ENCODE results near the gene SMIM11.
A peak's percentile ranks its signal among the peaks of the same experiment; 100 is the strongest.
"Not testable (repeated sequence)": the region's sequence is repeated elsewhere in the genome, so short reads cannot be mapped to it uniquely, and the experiment has no call there.

SMIM11 gene

DNA sequence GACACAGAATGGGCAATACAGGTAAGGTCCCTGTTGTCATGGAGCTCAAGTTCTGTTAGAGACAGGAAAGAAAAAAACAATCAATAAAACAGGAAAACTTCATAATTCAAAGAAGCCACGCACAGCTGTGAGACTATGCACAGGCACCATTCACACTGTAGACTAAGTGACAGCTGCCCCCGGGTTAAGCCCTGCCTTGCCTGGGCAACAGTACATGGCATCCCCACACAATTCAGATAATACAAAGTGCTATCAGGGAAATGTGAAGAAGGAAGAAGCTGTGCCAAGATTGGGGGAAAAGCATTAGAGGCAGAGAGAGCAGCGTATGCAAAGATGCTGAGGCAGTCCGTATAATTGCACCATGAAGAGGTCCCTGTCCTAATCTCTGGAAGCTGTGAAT lies 20.5 kb upstream of the SMIM11 start:
- DNase-seq (ENCODE audit: low read depth, low spot score): no peak

DNA sequence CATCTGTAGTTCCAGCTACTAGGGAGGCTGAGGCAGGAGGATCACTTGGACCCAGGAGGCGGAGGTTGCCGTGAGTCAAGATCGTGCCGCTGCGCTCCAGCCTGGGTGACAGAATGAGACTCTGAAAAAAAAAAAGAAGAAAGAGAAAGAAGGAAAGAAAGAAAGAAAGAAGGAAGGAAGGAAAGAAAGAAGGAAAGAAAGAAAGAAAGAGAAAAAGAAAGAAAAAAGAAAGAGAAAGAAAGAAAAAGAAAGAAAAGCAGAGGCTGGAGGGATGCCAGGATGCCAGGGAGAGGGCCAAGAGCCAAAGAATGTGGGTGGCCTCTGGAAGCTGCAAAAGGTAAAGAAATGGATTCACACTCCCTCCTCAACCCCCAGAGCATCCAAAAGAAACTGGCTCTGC lies 19.7 kb upstream of the SMIM11 start:
- DNase-seq (ENCODE audit: low read depth, low spot score): no peak

DNA sequence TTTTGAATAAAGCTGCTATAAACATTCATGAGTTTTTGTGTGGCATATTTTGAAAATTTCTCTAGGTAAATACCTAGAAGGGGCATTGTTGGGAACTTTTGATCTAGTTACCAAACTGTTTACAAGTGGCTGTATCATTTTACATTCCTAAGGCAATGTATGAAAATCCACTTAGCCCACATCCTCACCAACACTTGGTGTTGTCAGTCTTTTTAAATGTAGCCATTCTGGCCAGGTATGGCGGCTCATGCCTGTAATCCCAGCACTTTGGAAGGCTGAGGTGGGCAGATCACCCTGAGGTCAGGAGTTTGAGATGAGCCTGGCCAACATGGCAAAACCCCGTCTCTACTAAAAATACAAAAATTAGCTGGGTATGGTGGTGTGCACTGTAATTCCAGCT lies 17.4 kb upstream of the SMIM11 start:
- no peak for DNase-seq (ENCODE audit: low read depth, low spot score)

DNA sequence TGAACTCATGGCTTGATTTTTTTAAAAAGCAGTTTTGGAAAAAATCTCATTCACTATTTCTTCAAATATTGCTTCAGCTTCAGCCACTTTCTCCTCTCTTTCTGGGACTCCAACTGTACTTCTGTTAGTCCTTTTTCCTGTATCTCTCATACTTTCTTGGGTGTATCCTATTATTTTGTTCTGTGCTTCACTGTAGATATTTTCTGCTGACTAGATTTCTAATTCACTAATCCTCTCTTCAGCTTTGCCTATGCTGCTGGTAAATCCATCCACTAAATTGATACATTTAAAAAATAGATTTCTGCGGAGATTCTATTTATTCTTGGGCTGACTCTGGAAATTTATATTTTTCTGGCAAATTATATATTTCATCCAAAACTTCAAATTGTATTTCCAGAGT lies 16.4 kb upstream of the SMIM11 start:
- DNase-seq (ENCODE audit: low read depth, low spot score): no peak

DNA sequence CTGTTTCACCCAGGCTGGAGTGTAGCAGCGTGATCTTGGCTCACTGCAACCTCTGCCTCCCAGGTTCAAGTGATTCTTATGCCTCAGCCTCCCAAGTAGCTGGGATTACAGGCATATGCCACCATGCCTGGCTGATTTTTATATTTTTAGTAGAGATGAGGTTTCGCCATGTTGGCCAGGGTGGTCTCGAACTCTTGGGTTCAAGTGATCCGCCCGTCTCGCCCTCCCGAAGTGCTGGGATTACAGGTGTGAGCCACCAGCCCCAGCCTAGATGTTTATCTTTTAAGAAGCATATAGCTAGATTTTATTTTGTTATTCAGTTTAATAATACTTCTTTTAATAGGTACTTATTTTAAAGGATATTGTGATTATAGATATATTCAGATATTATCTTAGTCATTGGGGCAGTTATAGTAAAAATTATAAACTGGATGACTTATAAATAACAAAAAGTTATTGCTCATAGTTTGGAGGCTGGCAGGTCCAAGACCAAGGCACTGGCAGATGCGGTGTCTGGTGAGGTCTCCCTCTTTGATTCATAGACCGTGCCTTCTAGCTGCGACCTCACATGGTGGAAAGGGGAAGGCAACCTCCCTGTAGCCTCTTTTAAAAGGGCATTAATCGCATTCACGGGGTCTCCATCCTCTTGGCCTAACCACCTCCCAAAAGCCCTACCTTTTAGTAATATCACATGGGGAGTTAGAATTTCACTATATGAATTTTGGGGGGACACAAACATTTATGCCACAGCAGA lies 14.6 kb upstream of the SMIM11 start:
- DNase-seq (ENCODE audit: low read depth, low spot score): no peak

DNA sequence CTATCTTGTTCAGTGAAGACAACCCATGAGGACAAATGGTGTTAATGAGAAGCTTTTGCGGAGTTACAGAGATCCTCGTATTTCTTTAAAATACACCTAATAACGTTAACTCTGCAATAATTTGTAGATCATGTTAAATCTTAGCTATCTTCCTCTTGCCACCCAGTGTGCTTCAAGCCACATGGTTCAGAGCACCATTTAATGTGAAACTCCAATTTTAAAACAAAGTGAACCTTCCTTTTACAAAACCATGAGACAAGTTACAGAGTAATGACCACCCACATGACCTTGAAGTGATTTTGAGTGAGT lies 13.2 kb upstream of the SMIM11 start:
- no peak for DNase-seq (ENCODE audit: low read depth, low spot score)

DNA sequence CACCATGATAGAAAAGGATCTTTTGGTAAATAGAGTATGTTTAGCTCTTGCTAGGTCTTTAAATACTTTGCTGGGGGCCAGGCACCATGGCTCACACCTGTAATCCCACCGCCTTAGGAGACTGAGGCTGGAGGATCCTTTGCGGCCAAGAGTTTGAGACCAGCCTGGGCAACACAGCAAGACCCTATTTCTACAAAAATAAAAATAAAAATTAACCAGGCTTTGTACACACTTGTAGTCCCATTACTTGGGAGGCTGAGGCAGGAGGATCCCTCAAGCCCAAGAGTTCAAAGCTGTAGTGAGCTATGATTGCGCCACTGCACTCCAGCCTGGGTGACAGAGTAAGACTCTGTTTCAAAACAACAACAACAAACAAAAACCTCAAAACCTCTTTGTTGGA lies 12.6 kb upstream of the SMIM11 start:
- no peak for DNase-seq (ENCODE audit: low read depth, low spot score)

DNA sequence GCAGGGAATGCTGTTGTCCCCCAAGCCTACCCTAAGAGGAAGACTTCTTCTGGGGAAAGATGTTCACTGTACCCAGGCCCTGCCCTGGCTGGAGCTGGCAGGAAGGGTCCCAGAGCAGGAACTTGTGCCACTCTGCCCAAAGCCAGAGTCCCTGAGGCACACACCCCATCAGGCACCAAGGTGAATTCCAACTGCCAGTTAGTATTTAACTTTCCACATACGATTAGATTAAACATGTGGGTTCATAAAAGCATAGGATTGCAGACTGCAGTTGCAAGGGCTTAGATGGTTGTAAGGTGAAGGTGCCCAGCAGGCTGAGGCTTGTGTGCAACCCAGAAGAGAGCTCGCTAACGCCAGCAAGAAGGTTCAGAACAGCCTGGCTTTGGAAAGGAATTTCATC lies 11.6 kb upstream of the SMIM11 start, which contains the start of gene KCNE2:
KCNE2 (plus strand) TSS at position 274 of the 400 bp plus-strand sequence. CDS start 6,473 bp downstream, outside the sequence.
- DNase-seq (ENCODE audit: low read depth, low spot score): no peak

DNA sequence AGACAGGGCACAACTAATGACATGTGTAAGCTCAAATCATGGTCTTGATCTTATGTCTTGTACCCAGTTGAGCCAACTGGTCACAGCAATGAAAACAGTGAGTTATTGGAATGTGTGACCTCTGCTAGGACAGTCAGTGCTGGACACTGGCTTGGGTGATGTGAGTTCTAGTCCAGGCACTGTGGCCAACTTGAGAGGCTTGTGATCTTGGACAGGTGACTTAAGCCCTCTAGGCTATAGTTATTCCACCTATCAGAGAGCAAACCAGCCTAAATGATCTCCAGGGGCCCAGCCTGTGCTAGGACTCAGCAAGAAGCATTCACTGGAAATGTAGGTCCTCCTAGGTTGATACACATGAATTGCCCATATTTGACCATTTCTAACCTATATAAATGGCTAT lies 10.4 kb upstream of the SMIM11 start:
- DNase-seq (ENCODE audit: low read depth, low spot score): no peak

DNA sequence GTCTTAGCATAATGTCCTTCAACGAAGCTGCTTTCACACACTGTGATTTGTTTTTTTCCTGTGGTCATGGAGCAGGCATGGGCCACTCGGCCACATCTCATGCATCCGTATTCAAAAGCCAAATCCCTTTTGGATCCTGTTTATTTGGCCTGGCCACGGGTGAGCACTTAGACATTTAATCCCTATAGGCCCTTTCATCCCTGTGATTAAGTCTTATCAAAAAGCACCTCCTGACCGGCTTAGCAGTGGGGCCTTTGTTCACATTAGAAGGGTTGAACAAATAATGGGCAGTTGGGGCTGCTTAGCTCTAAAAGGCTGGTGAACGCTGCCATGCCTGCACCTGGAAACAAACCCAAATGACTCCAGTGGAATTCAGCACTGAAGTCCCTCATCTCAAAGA lies 9.5 kb upstream of the SMIM11 start:
- DNase-seq (ENCODE audit: low read depth, low spot score): no peak

DNA sequence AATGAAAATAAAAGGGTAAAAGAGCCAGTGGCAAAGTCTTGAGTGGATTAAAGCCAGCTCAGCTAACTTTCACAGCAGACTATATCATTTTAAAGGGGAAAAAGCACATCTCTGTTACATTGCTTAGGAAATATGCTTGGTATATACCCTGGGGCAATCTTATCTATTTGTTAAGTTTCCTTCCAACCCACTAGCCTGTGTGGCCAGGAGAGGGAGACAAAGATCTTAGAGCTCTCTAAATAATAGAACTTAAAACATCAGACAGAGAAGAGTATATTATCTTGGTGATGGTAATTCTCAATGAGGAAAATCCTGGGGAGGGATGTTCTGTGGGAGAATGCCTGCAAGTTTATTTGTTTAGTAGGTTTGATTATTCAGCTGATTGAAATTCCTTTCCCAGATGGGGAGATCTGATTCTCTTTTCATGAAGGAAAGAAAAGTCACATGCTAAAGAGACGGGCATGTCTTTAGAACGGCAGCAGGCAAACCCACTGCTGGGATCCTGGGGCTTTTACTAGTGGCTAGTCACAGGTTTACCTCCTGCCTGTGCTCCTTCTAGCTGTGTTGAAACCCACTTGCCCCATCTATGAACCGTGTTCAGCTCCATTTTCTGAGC lies 7.9 kb upstream of the SMIM11 start:
- peak; percentile 34 for DNase-seq (ENCODE audit: low read depth, low spot score)

DNA sequence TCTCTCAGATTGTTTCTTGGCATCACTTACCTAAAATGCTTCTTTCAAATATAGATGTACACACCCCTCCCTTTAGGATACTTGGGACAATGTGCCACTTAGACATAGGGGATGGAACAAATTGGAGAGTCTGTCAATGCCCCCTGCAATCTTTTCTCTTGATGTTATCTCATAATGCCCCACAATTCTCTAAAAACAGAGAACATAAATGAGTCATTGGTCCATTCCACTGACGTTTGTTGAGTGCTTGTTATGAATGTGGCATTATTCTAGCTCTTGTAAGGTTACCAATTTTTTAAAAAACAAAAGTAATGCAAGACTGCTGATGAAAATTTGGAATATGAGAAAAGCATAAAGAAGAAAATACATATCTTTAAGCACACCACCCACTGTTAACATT lies 5.6 kb upstream of the SMIM11 start:
- no peak for DNase-seq (ENCODE audit: low read depth, low spot score)

DNA sequence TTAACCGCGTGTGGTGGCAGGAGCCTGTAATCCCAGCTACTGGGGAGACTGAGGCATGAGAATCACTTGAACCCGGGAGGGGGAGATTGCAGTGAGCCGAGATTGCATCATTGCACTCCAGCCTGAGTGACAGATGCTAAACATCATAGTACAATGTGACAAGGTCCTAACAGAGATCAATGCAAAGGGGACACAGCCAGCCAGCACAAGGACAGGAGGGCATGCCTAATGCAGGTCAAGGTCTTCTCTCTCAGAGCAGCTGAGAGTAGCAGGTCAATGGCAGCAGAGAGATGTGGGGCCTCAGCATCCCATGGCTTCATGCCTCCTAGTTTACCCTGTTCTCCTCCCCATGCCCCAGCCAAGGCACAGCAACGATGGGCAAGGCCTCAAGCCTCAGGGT lies 3.0 kb upstream of the SMIM11 start:
- DNase-seq (ENCODE audit: low read depth, low spot score): no peak

DNA sequence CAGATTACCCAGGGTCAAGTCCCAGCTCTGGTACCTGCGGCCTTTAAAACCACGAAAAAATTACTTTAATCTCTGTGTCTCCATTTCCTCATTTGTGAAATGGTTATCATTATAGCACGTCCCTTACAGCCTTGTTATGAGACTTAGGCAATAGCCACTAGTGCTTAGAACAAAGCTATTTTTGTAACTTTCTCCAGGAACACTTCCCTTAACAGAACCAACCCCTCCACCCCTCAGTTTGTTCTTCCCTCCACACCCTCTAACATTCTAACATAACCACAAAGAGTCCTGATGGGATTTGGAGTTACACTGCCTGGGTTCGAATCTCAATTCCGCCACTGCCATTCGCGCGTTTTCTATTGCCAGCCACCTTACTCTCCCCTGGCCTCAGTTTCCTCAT lies 845 bp upstream of the SMIM11 start:
- DNase-seq (ENCODE audit: low read depth, low spot score): not testable (repeated sequence)

DNA sequence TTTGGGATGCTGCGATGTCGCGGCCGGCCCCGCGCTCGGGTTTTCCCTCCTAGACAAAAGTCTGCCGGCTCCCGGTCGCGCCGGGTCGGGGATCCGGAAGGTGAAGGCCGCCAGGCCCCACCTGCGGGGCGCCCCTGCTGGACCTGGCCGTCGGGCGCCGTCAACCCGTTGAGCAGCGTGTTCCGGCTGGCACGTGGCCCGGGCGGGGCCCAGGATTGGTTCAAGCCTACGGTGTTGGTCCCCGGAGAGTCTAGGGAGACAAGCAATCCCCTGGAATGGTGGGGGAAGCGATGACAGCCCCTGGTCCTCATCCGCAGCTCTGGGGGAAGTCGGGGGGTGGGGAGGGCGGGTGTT lies 289 bp downstream of the SMIM11 start:
- not testable (repeated sequence) for DNase-seq (ENCODE audit: low read depth, low spot score)

DNA sequence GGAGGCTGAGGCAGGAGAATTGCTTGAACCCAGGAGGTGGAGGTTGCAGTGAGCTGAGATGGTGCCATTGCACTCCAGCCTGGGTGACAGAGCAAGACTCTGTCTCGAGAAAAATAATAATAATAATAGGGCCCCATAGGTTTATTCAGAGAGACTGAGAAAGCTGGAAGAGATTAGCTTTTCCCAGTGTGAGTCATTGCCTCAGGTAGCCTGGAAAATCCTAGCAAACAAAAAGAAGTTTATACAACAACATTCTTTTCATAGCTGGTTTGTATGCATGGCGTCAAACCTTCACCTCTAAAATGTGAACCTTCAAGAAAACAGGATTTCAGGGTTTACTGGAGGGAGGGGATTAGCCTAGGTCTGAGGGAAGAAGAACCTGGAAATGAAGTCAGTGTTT lies 7.8 kb downstream of the SMIM11 start:
- not testable (repeated sequence) for DNase-seq (ENCODE audit: low read depth, low spot score)

DNA sequence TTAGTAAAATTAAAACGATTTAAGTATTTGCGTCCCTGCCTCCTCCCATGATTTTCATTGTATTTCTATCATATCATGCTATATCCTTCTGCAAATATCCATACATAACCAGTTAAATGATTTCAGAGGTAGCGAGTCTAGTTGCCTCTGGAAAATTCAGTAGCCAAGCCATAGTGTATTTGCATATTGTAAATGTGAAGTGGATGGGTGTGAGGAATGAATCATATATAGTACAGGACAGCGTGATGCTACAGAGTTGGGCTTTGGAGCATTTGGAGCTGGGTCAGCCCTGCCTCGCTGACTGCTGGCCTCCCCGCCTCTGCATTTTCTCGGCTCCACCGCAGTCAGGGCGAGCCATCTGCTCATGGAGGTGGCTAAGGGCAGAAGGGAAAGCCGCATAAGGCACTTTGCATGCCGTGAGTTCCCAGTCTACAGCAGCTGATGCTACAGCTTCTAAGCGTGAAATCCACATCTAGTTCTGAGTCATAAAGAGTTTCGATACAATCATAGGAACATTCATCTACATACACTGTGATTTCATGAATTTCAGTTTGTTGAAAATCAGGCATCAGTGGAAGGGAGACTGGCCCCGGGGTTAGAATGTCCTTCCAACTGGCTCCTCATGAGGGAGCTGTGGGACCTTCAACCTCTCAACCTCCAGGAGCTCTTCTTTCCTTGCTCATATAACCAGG lies 8.6 kb downstream of the SMIM11 start:
- DNase-seq (ENCODE audit: low read depth, low spot score): not testable (repeated sequence)

DNA sequence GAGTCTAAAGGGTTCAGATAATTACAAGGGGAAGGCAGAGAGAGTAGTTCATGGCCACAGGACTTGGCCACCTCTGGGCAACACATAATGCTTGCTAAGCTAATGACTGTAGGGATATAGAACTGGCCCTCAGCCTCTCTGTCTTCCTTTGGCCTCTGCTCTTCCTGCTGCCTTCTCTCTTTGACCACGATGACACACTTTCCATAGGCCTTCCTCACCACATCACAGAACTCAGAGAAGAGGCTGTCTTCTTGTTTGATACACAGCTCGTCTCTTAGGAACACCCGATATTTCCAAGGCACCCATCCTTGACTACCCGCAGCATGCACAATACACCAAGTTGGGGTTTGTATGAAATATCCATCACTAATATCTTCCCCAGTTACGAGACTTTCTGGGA lies 25.2 kb downstream of the SMIM11 start:
- not testable (repeated sequence) for DNase-seq (ENCODE audit: low read depth, low spot score)

DNA sequence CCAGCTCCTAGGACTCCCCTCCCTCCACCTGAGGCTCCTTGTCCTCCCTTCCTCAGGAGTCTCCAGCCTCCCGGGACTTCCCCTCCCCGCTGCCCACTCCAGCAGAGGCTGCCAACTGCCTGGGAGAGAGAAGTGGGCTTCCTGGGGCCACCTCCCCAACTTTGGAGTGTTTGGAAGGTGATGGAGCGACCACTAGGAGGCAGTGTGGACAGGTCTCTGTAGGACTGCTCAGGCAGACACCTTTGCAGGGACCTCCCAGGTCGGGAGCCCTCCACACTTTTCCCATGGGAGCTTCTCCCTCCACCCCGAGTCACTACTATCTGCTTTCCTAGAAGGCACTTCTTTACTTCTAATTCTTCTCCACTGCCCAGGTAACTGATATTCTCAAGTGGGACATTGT lies 29.4 kb downstream of the SMIM11 start:
- not testable (repeated sequence) for DNase-seq (ENCODE audit: low read depth, low spot score)

DNA sequence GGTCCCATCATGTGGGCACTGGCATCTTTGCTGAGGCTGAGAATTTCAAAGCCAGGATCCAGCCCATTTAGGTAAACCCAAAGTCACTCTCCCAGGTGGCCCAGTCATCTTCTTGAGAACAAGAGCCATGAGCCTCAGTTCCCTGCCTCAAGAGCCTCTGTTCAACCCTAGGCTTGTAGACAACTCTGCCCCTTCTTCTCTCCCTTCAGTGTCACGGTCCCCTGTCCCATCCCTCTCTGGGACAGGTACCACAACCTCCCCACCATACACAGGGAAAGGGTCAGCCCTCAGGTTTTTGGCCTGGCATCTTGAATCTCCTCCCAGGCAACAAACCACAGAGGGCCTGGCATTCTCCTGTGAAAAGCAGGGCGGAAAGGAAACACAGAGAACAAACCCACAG lies 30.4 kb downstream of the SMIM11 start:
- not testable (repeated sequence) for DNase-seq (ENCODE audit: low read depth, low spot score)

DNA sequence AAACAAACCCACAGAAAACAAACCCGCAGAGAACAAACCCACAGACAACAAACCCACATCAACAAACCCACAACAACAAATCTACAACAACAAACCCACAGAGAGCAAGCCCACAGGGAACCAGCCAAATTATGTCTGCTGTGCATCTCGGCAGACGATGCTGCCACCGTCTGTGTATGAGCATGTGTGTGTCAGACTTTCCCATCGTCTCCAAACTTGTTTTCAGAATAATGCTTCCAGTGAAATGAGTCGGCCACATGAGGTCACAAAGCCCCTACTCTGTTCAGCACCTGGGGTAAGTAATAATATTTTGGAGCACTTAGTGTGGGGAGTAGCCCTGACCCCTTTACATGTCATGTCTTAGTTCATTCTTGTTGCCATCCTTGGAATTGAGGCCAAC lies 30.8 kb downstream of the SMIM11 start:
- DNase-seq (ENCODE audit: low read depth, low spot score): not testable (repeated sequence)

DNA sequence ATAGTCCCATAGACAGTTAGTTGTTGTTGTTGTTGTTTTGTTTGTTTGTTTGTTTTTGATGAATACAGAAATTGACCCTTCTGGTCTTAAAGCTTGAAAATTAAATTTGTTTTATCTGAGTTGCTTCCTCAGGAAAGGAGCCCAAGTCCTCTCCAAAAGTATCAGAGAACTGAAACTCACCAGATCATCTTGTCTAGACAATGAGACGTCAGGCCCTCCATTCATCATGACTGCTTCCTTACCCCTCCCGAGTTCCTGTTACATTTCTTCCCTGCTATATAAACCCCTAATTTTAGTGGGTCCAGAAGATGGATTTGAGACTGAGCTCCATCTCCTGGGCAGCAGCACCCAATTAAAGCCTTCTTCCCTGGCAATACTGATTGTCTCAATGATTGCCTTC lies 31.4 kb downstream of the SMIM11 start:
- DNase-seq (ENCODE audit: low read depth, low spot score): not testable (repeated sequence)

DNA sequence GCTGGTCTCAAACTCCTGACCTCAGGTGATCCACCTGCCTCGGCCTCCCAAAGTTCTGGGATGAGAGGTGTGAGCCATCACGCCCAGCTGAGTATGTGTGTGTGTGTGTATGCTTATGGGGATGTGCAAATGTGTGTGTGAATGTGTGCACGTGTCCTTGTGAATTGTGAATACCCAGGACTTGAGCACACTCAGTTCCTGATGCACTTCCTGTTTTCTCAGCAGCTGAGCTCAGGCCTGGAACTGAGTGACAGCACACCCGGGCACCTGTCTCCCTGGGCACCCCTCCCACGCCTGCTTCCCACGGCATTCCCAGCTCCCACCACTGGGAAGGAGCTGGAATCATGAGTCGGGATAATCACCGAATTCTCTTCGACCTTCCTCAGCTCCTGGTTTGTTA lies 32.0 kb downstream of the SMIM11 start:
- DNase-seq (ENCODE audit: low read depth, low spot score): not testable (repeated sequence)

Data from ELF-1 (cell line).